ENCODE measurements around the gene INPP4B. TPM values are rescaled to one million over a fixed set of nuclear protein-coding genes. Genes with fewer than 3 reads are reported as not detected.

Gene INPP4B
- total RNA-seq, 2 experiments from 2014 or later = 35.4 to 43.0 TPM

DNA sequence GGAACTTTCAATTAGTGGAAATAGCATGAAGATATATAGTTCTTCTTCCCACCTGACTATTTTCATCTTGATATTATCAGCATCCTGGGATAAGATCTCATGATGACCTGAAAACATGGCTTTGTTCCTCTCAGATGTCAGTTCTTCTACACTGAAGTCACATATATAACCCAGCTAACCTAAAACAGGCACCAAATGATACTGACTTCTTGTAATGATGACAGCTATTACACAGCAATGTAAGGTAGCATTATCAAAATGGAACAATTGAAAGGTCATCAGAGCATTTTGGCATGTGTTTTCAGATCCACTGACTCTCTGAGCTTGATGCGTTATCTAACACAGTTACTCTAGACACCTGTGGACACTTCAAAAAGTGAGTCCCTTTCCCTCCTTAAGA lies 469.9 kb downstream of the INPP4B start:
- Mint-ChIP-seq H3K9me3 (no peaks in the 10 kb centered on the region), H3K4me1 (peaks cover 25% of the 10 kb centered on the region), H3K4me3 (no peak overlapping the region), H3K27ac (no peak overlapping the region), H3K36me3 (peaks cover 27% of the 10 kb centered on the region), H3K27me3 (no peaks in the 10 kb centered on the region)
- POLR2A ChIA-PET = no interaction called here
- no peak for ATAC-seq (ENCODE audit: low read depth)
- no peak for DNase-seq

DNA sequence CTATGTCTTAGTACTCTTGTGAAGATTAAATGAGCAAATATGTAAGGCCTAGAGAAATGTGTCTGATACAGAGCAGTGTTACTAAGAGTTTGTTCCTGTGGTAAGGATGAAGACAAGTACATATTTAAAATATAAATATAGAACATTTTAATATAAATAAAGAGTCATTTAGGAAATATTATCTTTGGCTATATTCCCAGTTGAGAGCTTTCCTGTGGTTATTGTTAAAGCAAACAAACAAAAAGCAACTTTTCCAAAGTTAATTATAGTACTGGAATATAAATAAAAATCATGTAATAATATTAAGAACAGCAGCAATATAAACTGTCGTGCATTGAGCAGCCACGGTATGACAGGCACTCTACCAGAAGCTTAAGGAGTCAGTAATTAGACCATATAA lies 472.5 kb downstream of the INPP4B start:
- ATAC-seq (ENCODE audit: low read depth) (no peak), DNase-seq (no peak)
- POLR2A ChIA-PET = no interaction called here
- Mint-ChIP-seq H3K36me3 (peaks cover 37% of the 10 kb centered on the region), H3K4me3 (no peak overlapping the region), H3K9me3 (peaks cover 1% of the 10 kb centered on the region), H3K27me3 (no peaks in the 10 kb centered on the region), H3K27ac (no peak overlapping the region), H3K4me1 (peaks cover 30% of the 10 kb centered on the region)

DNA sequence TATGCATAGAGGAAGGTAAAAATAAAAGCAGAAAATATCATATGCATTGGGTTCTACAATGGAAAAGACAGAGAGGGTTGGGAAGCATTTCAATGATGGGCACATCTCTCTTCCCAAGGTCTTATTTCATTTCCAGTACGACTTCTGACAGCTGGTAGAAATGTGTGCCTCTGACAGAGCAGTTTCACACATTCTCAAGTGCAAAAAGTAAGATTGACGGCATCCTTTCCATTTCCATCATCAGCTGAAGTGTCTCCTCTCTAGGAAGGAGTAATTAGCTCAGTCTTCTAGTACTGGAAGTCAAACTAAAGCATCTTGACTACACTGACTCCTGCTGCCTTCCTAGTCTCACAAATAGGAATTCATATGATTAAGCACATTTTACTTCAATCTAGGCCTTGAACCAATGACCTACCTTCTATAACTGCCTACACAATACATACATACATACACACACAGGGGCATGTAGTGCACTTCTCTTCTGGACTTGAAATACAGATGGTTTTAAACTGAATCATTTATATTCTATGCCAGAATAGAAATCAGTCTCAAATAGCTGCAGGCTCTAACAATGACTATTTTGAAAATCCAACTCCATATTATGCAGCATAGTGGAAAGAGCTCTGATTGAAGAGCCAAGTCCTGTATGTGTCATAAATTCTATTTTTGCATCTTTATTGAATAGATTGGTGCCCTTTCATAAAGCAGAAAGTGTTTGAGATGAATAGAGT lies 473.4 kb downstream of the INPP4B start:
- Mint-ChIP-seq H3K27ac (no peak overlapping the region), H3K36me3 (peaks cover 37% of the 10 kb centered on the region), H3K9me3 (peaks cover 1% of the 10 kb centered on the region), H3K4me1 (peaks cover 28% of the 10 kb centered on the region), H3K27me3 (no peaks in the 10 kb centered on the region), H3K4me3 (no peak overlapping the region)
- DNase-seq = no peak
- POLR2A ChIA-PET = no interaction called here
- ATAC-seq (ENCODE audit: low read depth) = no peak

DNA sequence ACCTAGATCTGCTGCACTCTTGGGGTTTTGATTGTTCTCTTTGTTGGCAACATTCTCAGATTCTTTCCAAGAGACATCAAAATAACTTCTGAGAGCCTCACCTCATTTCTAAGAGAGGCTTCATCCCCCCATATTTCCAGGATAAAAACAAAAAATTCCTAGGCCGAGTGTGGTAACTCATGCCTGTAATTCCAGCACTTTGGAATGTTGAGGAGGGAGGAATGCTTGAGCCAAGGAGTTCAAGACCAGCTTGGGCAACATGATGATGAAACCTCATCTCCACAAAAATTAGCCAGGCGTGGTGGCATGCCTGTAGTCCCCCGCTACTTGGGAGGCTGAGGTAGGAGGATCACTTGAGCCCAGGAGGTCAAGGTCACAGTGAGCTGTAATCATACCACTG lies 477.0 kb downstream of the INPP4B start:
- H3K36me3 Mint-ChIP-seq = peaks cover 36% of the 10 kb centered on the region
- no peaks in the 10 kb centered on the region for H3K27me3 Mint-ChIP-seq
- POLR2A ChIA-PET = no interaction called here
- H3K9me3 Mint-ChIP-seq = peaks cover 1% of the 10 kb centered on the region
- DNase-seq (no peak), ATAC-seq (ENCODE audit: low read depth) (no peak)
- peak overlapping the region; percentile 7 for H3K27ac Mint-ChIP-seq
- no peak overlapping the region for H3K4me3 Mint-ChIP-seq
- H3K4me1 Mint-ChIP-seq = peaks cover 21% of the 10 kb centered on the region

DNA sequence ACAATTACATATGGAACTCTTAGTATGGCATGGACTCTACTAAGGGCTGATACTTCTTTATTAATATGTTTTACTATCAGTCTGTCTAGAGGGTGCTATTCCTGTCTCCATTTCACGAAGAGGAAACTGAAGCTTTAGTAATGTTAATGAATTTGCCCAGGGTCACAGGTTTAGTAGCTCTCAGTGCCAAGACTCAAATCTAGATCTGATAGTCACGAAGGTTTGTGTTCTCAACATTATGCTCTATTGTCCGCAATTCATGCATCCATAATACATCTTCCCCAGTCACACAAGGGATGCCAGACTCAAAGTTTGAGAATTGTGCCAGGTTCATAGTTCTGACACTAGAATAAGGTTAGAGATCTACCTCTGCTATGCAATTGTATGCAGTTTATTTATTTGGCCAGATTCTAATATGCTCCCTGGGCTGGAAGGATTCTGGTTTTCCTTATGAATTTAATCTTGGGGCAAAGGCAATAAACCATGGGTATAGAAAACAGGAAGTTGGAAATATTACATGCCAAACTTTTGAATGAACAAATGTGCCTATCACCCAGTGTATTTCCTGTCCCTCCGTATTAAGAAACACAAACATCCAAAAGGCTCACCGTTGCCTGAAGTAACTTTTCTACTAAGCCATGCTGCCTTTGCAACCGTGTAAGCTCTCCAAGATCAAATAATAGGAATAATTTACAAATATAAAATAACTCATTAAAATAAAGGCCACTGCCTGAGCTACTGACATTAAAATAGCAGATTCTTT lies 478.5 kb downstream of the INPP4B start:
- H3K4me1 Mint-ChIP-seq = peaks cover 21% of the 10 kb centered on the region
- no peak for ATAC-seq (ENCODE audit: low read depth)
- POLR2A ChIA-PET = no interaction called here
- peaks cover 43% of the 10 kb centered on the region for H3K36me3 Mint-ChIP-seq
- H3K9me3 Mint-ChIP-seq = peaks cover 1% of the 10 kb centered on the region
- peak overlapping the region; percentile 21 for H3K27ac Mint-ChIP-seq
- DNase-seq = no peak
- no peak overlapping the region for H3K4me3 Mint-ChIP-seq
- H3K27me3 Mint-ChIP-seq = no peaks in the 10 kb centered on the region

DNA sequence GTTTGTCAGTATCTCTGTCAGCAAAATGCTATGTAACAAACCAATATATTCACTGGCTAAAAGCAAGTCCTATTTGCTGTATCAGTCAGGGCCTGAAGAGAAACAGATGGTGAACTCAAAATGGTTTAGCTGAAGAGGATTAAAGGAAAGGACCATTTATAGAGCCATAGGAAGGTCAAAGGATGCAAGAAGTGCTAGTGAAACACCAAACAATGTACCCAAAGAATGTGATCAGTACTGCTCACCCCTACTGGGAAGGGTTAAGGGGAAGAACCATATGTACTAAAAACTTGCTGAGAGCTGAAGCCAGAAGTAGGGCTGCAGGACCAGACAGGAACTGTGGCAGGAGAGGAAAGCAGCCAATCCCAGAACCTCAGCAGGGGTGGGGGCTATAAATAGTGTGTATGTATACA lies 479.3 kb downstream of the INPP4B start:
- POLR2A ChIA-PET = no interaction called here
- no peak overlapping the region for H3K4me3 Mint-ChIP-seq
- ATAC-seq (ENCODE audit: low read depth) = no peak
- peaks cover 6% of the 10 kb centered on the region for H3K9me3 Mint-ChIP-seq
- H3K27me3 Mint-ChIP-seq = no peaks in the 10 kb centered on the region
- H3K4me1 Mint-ChIP-seq = peaks cover 19% of the 10 kb centered on the region
- no peak for DNase-seq
- H3K36me3 Mint-ChIP-seq = peaks cover 45% of the 10 kb centered on the region
- no peak overlapping the region for H3K27ac Mint-ChIP-seq

DNA sequence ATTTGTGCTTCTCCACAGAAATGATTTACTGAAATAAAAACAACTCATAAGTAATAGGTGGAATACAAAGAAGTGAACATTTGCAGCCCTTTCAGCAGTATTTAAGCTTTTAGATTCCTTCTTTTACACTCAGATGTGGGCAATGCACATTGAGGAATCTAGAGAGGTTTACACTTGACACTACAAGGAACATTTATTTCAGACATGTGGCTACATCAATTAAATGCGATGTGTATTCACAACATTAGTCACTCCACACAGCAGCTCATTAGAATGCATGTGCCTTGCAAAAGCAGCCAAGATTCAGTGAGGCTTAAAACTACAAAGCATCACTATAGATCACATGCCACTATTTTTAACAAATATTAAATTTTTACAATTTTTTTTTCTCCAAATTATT lies 480.7 kb downstream of the INPP4B start:
- no peak for DNase-seq
- ATAC-seq (ENCODE audit: low read depth) = no peak
- Mint-ChIP-seq H3K9me3 (peaks cover 7% of the 10 kb centered on the region), H3K36me3 (peaks cover 36% of the 10 kb centered on the region), H3K27ac (no peak overlapping the region), H3K4me3 (no peak overlapping the region), H3K27me3 (no peaks in the 10 kb centered on the region), H3K4me1 (peaks cover 22% of the 10 kb centered on the region)
- POLR2A ChIA-PET = interaction anchor here (1.5 kb wide), 1 partner anchor 10 kb away, joined by 4 read pairs; no protein-coding TSS in a partner anchor

DNA sequence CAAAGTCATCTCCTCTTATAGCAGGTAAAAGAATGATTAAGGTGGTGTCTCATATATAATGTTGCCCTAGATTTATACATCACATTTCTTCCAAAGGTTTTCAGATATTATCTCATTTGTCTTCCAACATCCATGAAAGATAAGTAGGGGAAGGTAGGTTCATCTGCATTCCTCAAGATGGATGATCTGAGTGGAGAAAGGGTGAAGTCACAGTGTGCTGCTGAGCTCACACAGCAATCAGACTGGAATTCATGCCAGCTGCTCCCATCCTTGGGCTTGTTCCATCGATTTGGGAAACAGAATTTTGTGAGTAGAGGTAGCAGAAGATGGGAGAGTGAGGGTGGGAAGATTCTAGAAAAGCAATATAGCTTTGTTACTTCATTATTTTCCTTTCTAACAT lies 482.4 kb downstream of the INPP4B start:
- POLR2A ChIA-PET = no interaction called here
- DNase-seq (no peak), ATAC-seq (ENCODE audit: low read depth) (no peak)
- H3K4me3 Mint-ChIP-seq = no peak overlapping the region
- peaks cover 7% of the 10 kb centered on the region for H3K9me3 Mint-ChIP-seq
- no peaks in the 10 kb centered on the region for H3K27me3 Mint-ChIP-seq
- H3K4me1 Mint-ChIP-seq = peaks cover 22% of the 10 kb centered on the region
- H3K27ac Mint-ChIP-seq = no peak overlapping the region
- peaks cover 31% of the 10 kb centered on the region for H3K36me3 Mint-ChIP-seq

DNA sequence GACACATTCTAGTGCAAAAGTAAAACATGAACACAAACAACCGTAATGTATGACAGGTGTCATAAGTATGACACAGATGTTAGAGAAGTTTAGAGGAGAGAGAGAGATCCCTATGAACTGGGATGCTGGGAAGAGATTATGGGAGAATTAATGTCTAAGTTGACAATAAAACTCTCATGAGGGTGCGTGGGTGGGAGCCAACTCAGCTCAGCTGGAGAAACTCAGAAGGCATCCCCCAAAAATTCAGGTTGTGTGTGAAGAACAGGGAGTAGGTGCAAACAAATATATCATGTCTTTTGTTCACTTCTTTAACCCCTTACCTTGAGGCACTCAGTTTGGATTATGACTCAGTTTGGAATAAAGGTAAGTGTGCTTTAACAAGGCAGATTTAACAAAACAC lies 484.1 kb downstream of the INPP4B start:
- Mint-ChIP-seq H3K4me3 (no peak overlapping the region), H3K27ac (peak overlapping the region; percentile 7), H3K36me3 (peaks cover 28% of the 10 kb centered on the region), H3K4me1 (peaks cover 17% of the 10 kb centered on the region), H3K27me3 (no peaks in the 10 kb centered on the region), H3K9me3 (peaks cover 7% of the 10 kb centered on the region)
- ATAC-seq (ENCODE audit: low read depth) (no peak), DNase-seq (no peak)
- POLR2A ChIA-PET = no interaction called here

DNA sequence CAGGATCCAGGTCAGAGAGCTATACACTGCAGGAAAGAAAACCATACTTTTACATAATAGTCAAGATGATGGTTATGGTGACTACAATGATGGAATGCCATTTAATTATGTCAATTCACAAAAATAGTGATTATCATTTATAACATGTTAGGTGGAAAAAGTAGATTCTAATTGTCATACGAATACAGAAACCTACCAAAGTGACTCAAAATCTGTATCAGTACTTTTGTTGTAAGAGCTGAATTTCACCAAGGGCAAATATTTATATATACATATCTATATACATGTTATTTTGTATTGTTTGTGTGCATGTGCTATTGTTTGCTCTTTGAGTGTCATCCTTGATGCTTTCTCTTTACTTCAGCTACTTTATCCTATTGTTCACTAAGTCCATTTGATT lies 485.4 kb downstream of the INPP4B start:
- Mint-ChIP-seq H3K27ac (no peak overlapping the region), H3K36me3 (peaks cover 28% of the 10 kb centered on the region), H3K27me3 (no peaks in the 10 kb centered on the region), H3K4me1 (peaks cover 26% of the 10 kb centered on the region), H3K4me3 (no peak overlapping the region), H3K9me3 (peaks cover 7% of the 10 kb centered on the region)
- POLR2A ChIA-PET = no interaction called here
- no peak for DNase-seq
- ATAC-seq (ENCODE audit: low read depth) = no peak

DNA sequence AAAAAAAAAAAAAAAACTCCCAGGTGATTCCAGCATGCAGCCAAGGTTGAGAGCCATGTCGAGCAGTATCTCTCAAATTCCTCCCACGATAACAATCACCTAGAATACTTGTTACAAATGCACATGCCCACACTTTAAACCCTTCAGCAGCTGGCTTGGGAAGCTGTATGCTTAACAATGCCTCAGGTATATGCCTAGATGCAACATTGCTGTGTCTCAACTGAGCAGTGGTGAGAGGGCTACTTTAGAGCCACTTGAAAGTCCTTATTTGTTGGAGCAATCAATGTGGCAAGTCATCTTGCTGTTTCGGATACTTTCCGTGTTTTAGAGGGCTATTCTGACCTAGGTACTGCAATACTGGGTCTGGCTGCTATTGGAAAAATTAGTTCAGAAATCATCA lies 487.4 kb downstream of the INPP4B start:
- Mint-ChIP-seq H3K4me1 (peaks cover 45% of the 10 kb centered on the region), H3K36me3 (peaks cover 17% of the 10 kb centered on the region), H3K27me3 (no peaks in the 10 kb centered on the region), H3K9me3 (peaks cover 7% of the 10 kb centered on the region), H3K4me3 (no peak overlapping the region), H3K27ac (no peak overlapping the region)
- POLR2A ChIA-PET = no interaction called here
- no peak for DNase-seq
- ATAC-seq (ENCODE audit: low read depth) = no peak

DNA sequence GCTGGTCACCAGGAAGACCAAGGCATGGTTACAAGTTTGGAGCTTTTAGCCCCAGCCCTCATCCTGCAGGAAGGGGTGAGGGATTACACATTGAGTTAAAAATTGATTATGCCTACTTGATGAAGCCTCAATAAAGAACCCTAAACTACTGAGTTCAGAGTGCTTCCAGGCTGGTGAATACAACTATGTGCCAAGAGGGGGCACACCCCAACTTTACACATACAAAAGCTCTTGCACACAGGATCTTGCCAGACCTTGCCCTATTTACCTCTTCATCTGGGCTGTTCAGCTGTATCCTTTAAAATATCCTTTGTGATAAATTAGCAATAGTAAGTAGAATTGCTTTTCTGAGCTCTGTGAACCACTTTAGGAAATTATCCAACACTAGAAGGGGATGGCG lies 489.3 kb downstream of the INPP4B start:
- H3K27ac Mint-ChIP-seq = peak overlapping the region; percentile 83
- POLR2A ChIA-PET = interaction anchor here (1.1 to 3.1 kb wide), 4 partner anchors 22 to 342 kb away, joined by 3 to 31 read pairs (median 3); no protein-coding TSS in a partner anchor
- peaks cover 55% of the 10 kb centered on the region for H3K4me1 Mint-ChIP-seq
- no peak overlapping the region for H3K4me3 Mint-ChIP-seq
- peaks cover 7% of the 10 kb centered on the region for H3K36me3 Mint-ChIP-seq
- H3K27me3 Mint-ChIP-seq = no peaks in the 10 kb centered on the region
- no peak for DNase-seq
- H3K9me3 Mint-ChIP-seq = peaks cover 3% of the 10 kb centered on the region
- ATAC-seq (ENCODE audit: low read depth) = no peak

DNA sequence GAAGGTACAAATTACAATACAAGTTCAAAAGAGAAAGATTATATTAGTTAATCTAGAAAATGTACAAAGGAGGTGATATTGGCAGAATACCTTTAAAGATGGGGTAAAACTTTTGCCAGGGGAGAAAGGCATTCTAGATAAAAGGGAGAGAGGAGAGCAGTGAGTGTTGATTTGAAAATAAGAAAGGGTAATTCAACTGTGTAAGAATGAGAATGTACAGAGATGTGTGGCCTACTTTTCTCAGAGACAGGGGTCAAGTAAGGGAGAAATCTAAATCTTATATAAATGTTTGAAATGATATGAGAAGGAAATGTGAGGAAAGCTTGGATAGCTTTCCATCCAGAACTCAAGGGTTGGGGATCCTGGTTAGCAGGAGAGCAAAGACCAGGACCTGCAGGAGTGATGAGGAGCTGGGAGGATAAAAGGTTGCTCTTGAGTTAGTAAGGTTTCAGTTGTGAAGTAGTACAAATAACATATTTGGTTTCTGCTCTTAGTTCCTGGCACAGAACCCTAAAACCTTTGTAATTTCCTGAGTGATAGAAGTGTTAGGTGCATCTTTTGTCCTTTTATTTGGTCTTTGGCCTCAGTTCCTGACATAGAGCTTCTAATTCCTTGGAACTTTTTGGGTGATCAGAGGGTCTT lies 489.9 kb downstream of the INPP4B start:
- H3K4me1 Mint-ChIP-seq = peaks cover 55% of the 10 kb centered on the region
- H3K27ac Mint-ChIP-seq = peak overlapping the region; percentile 83
- H3K9me3 Mint-ChIP-seq = peaks cover 2% of the 10 kb centered on the region
- H3K36me3 Mint-ChIP-seq = peaks cover 5% of the 10 kb centered on the region
- peak overlapping the region; percentile 38 for H3K4me3 Mint-ChIP-seq
- H3K27me3 Mint-ChIP-seq = no peaks in the 10 kb centered on the region
- ATAC-seq (ENCODE audit: low read depth) = no peak
- DNase-seq = no peak
- POLR2A ChIA-PET = interaction anchor here (1.1 to 3.1 kb wide), 6 partner anchors 9 to 343 kb away, joined by 3 to 31 read pairs (median 3); no protein-coding TSS in a partner anchor

Measured in activated naive CD8-positive, alpha-beta T cell treated with anti-CD3 and anti-CD28 coated beads, Interleukin-2, amount 10 ng/mL, durations not matched to agents 7 days and 5 days (primary cell).